K562 (cell line): ENCODE results near the gene EXOC4. TPM values are rescaled to one million over a fixed set of nuclear protein-coding genes. Genes with fewer than 3 reads are reported as not detected.

Experiments
- DIDO1 ChIP-seq: fragments of 450-650 bp; IDR thresholded peaks from 2 replicates; pipeline ENCODE4 v1.6.1; 2016; ENCODE audit warnings: low read depth, missing biosample characterization, missing genetic modification characterization
- ETV1 ChIP-seq: fragments of 450-650 bp; conservative IDR thresholded peaks from 2 replicates; pipeline ENCODE4 v1.6.1; 2016; ENCODE audit warnings: missing genetic modification characterization, control low read depth, low read depth, missing compliant biosample characterization
- HLTF ChIP-seq: fragments of 450-650 bp; IDR thresholded peaks from 2 replicates; pipeline ENCODE4 v1.6.1; 2016
- KLF1 ChIP-seq: fragments of 450-650 bp; IDR thresholded peaks from 2 replicates; pipeline ENCODE4 v1.6.1; 2016; ENCODE audit warnings: missing genetic modification characterization, missing compliant biosample characterization
- NFIC ChIP-seq: fragments of 450-650 bp; IDR thresholded peaks from 2 replicates; pipeline ENCODE4 v1.6.1; 2017; ENCODE audit warnings: mild to moderate bottlenecking, inconsistent platforms
- TEAD4 ChIP-seq, 2 experiments: sonication (generic) in 1 of 2; formaldehyde crosslinking in 1 of 2; IDR thresholded peaks; 2 replicates each; pipeline versions ENCODE4 v1.6.1 to v1.8.0; 2012 to 2022; ENCODE audit warnings: borderline replicate concordance in 1 of 2, inconsistent platforms in 1 of 2, low read length in 1 of 2, mild to moderate bottlenecking in 1 of 2, missing genetic modification reagents in 1 of 2
- TOE1 ChIP-seq, 2 experiments: fragments of 450-650 bp in 1 of 2; sonication (generic) in 1 of 2; formaldehyde crosslinking in 1 of 2; IDR thresholded peaks; 2 replicates each; pipeline versions ENCODE4 v1.7.1 to v1.8.0; 2016 to 2022; ENCODE audit warnings: borderline replicate concordance in 2 of 2, mild to moderate bottlenecking in 2 of 2, antibody characterized with exemption in 1 of 2, inconsistent platforms in 1 of 2, low read depth in 1 of 2, missing genetic modification reagents in 1 of 2, moderate library complexity in 1 of 2
- ZBTB7A ChIP-seq: IDR thresholded peaks from 2 replicates; pipeline ENCODE4 v1.6.1; 2011; ENCODE audit warnings: low read depth, mild to moderate bottlenecking, low read length, moderate library complexity, borderline replicate concordance; ENCODE audit not compliant: control insufficient read depth
- ZNF282 ChIP-seq: sonication (generic); formaldehyde crosslinking; IDR thresholded peaks from 2 replicates; pipeline ENCODE4 v1.8.1; 2023; ENCODE audit warnings: missing genetic modification reagents
- ZNF408 ChIP-seq: fragments of 250-450 bp; sonication (Bioruptor Pico); IDR thresholded peaks from 2 replicates; pipeline ENCODE4 v1.4.0; 2020; ENCODE audit warnings: low read depth, mild to moderate bottlenecking, moderate library complexity
- polyA plus RNA-seq, 8 experiments: library from polyadenylated mRNA; depleted of rRNA in 4 of 8; stranded (reverse) in 5 of 8; unstranded in 3 of 8; fragments of >200 nt; fragmentation: Nextera tagmentation in 2 of 8; fragmentation: Illumina TruSeq in 1 of 8; extraction: Ambion mirVana in 2 of 8; extraction: Trizol in 1 of 8; gene quantifications; 2 replicates each; pipeline versions ENCODE4 v1.2.1 to v1.2.3, GENCODE V29; 2011 to 2014; ENCODE audit warnings: inconsistent platforms in 1 of 8, missing spikeins in 1 of 8
- total RNA-seq, 7 experiments: library from RNA; depleted of rRNA in 6 of 7; stranded (reverse); fragments of >200 nt in 6 of 7; fragmentation: Illumina TruSeq in 2 of 7; extraction: Trizol in 2 of 7; gene quantifications; 2 replicates each; pipeline versions ENCODE4 v1.2.1 to v1.2.3, GENCODE V29; 2011 to 2021; ENCODE audit warnings: low replicate concordance in 1 of 7
- TF ChIP-seq, protein P1 (sequence below): fragments of 450-650 bp; IDR thresholded peaks from 2 replicates; pipeline ENCODE4 v1.6.1; 2016
- TF ChIP-seq, protein P2 (sequence below), 2 experiments: fragments of 450-650 bp in 1 of 2; sonication (generic) in 1 of 2; formaldehyde crosslinking in 1 of 2; IDR thresholded peaks in 1 of 2; conservative IDR thresholded peaks in 1 of 2; 2 replicates each; pipeline versions ENCODE4 v1.6.1 to v1.8.1; 2016 to 2023; ENCODE audit warnings: mild to moderate bottlenecking in 2 of 2, moderate library complexity in 2 of 2, inconsistent platforms in 1 of 2, missing genetic modification reagents in 1 of 2
- TF ChIP-seq, protein P3 (sequence below), 2 experiments: fragments of 250-450 bp in 1 of 2; fragments of 450-650 bp in 1 of 2; sonication (Bioruptor Pico) in 1 of 2; IDR thresholded peaks; 2 replicates each; pipeline versions ENCODE4 v1.6.1 to v1.8.0; 2016 to 2021; ENCODE audit warnings: mild to moderate bottlenecking in 2 of 2, moderate library complexity in 2 of 2, missing compliant biosample characterization in 1 of 2, missing genetic modification characterization in 1 of 2

EXOC4 gene
- total and polyA plus RNA-seq, 9 of the 15 experiments (the other 6 are each of a cell fraction or from before 2014, with no cell fraction given): 18.5 to 73.1 (median 46.6) TPM

DNA sequence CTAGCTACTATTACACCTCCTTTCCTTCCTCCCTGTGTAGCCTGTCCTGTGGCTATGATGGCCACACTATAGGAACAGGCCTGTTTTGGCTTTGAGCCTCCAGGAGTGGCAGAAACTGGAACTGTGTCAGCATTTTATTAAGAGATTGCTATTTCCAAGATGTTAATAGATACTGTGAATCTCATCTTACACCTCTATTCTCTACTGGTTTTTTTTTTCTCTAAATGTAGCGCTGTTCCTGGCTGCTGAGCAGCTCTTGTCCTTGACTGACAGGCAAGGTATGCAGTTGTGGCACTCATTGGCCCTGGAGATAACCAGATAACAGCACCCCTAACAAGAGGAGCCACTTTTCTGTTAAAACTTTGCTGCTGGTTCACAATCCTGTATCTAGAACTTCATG is 119.5 kb downstream of the EXOC4 start (continued):
- no peak for TF ChIP-seq ETV1 (tag)
- TF ChIP-seq, protein P1, sequence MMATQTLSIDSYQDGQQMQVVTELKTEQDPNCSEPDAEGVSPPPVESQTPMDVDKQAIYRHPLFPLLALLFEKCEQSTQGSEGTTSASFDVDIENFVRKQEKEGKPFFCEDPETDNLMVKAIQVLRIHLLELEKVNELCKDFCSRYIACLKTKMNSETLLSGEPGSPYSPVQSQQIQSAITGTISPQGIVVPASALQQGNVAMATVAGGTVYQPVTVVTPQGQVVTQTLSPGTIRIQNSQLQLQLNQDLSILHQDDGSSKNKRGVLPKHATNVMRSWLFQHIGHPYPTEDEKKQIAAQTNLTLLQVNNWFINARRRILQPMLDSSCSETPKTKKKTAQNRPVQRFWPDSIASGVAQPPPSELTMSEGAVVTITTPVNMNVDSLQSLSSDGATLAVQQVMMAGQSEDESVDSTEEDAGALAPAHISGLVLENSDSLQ: peak; percentile 79
- no peak for TF ChIP-seq ZNF408 (CRISPR knock-in tag)
- TF ChIP-seq, protein P2, sequence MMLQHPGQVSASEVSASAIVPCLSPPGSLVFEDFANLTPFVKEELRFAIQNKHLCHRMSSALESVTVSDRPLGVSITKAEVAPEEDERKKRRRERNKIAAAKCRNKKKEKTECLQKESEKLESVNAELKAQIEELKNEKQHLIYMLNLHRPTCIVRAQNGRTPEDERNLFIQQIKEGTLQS (IDR thresholded peaks at IDR 0.05): no peak
- TF ChIP-seq, protein P2 (CRISPR knock-in tag; conservative IDR thresholded peaks at IDR 0.05): no peak
- TF ChIP-seq DIDO1: no peak
- TF ChIP-seq ZNF282 (CRISPR knock-in tag): no peak
- no peak for TF ChIP-seq ZBTB7A
- TF ChIP-seq, protein P3, sequence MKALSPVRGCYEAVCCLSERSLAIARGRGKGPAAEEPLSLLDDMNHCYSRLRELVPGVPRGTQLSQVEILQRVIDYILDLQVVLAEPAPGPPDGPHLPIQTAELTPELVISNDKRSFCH (CRISPR knock-in tag; IDR thresholded peaks at IDR 0.05): no peak
- TF ChIP-seq, protein P3 (tag; IDR thresholded peaks at IDR 0.05): no peak
- no peak for TF ChIP-seq HLTF
- no peak for TF ChIP-seq TOE1 (IDR thresholded peaks at IDR 0.05; ENCODE audit: borderline replicate concordance)
- no peak for TF ChIP-seq TOE1 (CRISPR knock-in tag; IDR thresholded peaks at IDR 0.05; ENCODE audit: borderline replicate concordance, low read depth)
- no peak for TF ChIP-seq NFIC
- TF ChIP-seq TEAD4 (IDR thresholded peaks at IDR 0.05; ENCODE audit: low read length): no peak
- TF ChIP-seq TEAD4 (CRISPR knock-in tag; IDR thresholded peaks at IDR 0.05; ENCODE audit: borderline replicate concordance): no peak
- no peak for TF ChIP-seq KLF1
